Neural cell (in vitro differentiated cells): ENCODE measurements around the gene KCNK13. TPM values are rescaled to one million over a fixed set of nuclear protein-coding genes. Genes with fewer than 3 reads are reported as not detected.

ENCODE experiments used
- H2AFZ ChIP-seq: fragments of 200-600, 300-800 bp; sonication (generic), shearing (Covaris generic); 2 replicates; pipeline ENCODE4 v1.6.0; 2014; ENCODE audit warnings: low read depth, mild to moderate bottlenecking, antibody characterized with exemption, low read length, moderate library complexity
- H3F3A ChIP-seq: fragments of 200-600 bp; shearing (Covaris generic); 2 replicates; pipeline ENCODE4 v1.6.1; 2016; ENCODE audit warnings: mild to moderate bottlenecking, moderate library complexity, mixed read lengths, antibody characterized with exemption, low read length; ENCODE audit not compliant: insufficient read depth, poor library complexity, severe bottlenecking
- H3K27ac ChIP-seq: fragments of 200-600, 300-800 bp; sonication (generic), shearing (Covaris generic); 2 replicates; pipeline ENCODE4 v1.5.1; 2014; ENCODE audit warnings: mild to moderate bottlenecking, low read length, moderate library complexity
- H3K27me3 ChIP-seq: fragments of 300-800, 200-600 bp; sonication (generic), shearing (Covaris generic); 2 replicates; pipeline ENCODE4 v1.6.0; 2014; ENCODE audit warnings: mild to moderate bottlenecking, low read depth, low read length, moderate library complexity; ENCODE audit not compliant: insufficient read depth
- H3K36me3 ChIP-seq: fragments of 300-800, 200-600 bp; sonication (generic), shearing (Covaris generic); 2 replicates; pipeline ENCODE4 v1.5.1; 2014; ENCODE audit warnings: mild to moderate bottlenecking, antibody characterized with exemption, low read length, moderate library complexity; ENCODE audit not compliant: insufficient read depth
- H3K4me2 ChIP-seq: fragments of 300-800, 200-600 bp; sonication (generic), shearing (Covaris generic); 2 replicates; pipeline ENCODE4 v1.6.0; 2014; ENCODE audit warnings: mild to moderate bottlenecking, low read length
- H3K4me3 ChIP-seq: fragments of 300-800, 200-600 bp; sonication (generic), shearing (Covaris generic); 2 replicates; pipeline ENCODE4 v1.5.1; 2014; ENCODE audit warnings: mild to moderate bottlenecking, low read length, moderate library complexity
- H3K79me2 ChIP-seq: fragments of 200-600 bp; shearing (Covaris generic); replicated peaks from 2 replicates; pipeline ENCODE4 v1.6.0; 2014; ENCODE audit warnings: mild to moderate bottlenecking, low read length, moderate library complexity; ENCODE audit not compliant: insufficient read depth
- H3K9ac ChIP-seq: fragments of 300-800, 200-600 bp; sonication (generic), shearing (Covaris generic); 2 replicates; pipeline ENCODE4 v1.6.1; 2016; ENCODE audit warnings: mild to moderate bottlenecking, low read length, mixed read lengths
- H3K9me2 ChIP-seq: fragments of 200-600 bp; shearing (Covaris generic); 2 replicates; pipeline ENCODE4 v1.6.1; 2016; ENCODE audit warnings: mild to moderate bottlenecking, low read length, mixed read lengths; ENCODE audit not compliant: insufficient read depth
- H3K9me3 ChIP-seq: fragments of 200-600, 300-800 bp; sonication (generic), shearing (Covaris generic); 2 replicates; pipeline ENCODE4 v1.6.1; 2016; ENCODE audit warnings: mild to moderate bottlenecking, mixed run types, low read length, moderate library complexity, mixed read lengths
- H4K20me1 ChIP-seq: fragments of 200-600 bp; shearing (Covaris generic); 2 replicates; pipeline ENCODE4 v1.6.1; 2016; ENCODE audit warnings: mild to moderate bottlenecking, mixed run types; ENCODE audit not compliant: insufficient read depth
- CTCF ChIP-seq: fragments of 450-650 bp; IDR thresholded peaks from 2 replicates; pipeline ENCODE4 v1.5.1; 2014; ENCODE audit warnings: antibody characterized with exemption, mild to moderate bottlenecking, moderate library complexity; ENCODE audit not compliant: poor library complexity, severe bottlenecking
- EP300 ChIP-seq: fragments of 450-650 bp; conservative IDR thresholded peaks from 2 replicates; pipeline ENCODE4 v1.6.1; 2014; ENCODE audit warnings: antibody characterized with exemption, mild to moderate bottlenecking, moderate library complexity; ENCODE audit not compliant: poor library complexity, severe bottlenecking
- EZH2 ChIP-seq: fragments of 200-600, 300-800 bp; shearing (Covaris generic), sonication (generic); IDR thresholded peaks from 2 replicates; pipeline ENCODE4 v1.6.1; 2014; ENCODE audit warnings: antibody characterized with exemption, low read length, borderline replicate concordance, mild to moderate bottlenecking; ENCODE audit not compliant: insufficient read depth, poor library complexity, severe bottlenecking
- MXI1 ChIP-seq: fragments of 450-650 bp; conservative IDR thresholded peaks from 2 replicates; pipeline ENCODE4 v1.6.1; 2014; ENCODE audit warnings: antibody characterized with exemption, mild to moderate bottlenecking; ENCODE audit not compliant: poor library complexity, severe bottlenecking
- POLR2AphosphoS5 ChIP-seq: IDR thresholded peaks from 2 replicates; pipeline ENCODE4 v1.6.1; 2012
- RAD21 ChIP-seq: fragments of 450-650 bp; conservative IDR thresholded peaks from 2 replicates; pipeline ENCODE4 v1.6.1; 2014; ENCODE audit warnings: antibody characterized with exemption, mild to moderate bottlenecking, moderate library complexity
- REST ChIP-seq: IDR thresholded peaks from 2 replicates; pipeline ENCODE4 v1.6.1; 2012; ENCODE audit warnings: borderline replicate concordance
- SMC3 ChIP-seq: fragments of 450-650 bp; conservative IDR thresholded peaks from 2 replicates; pipeline ENCODE4 v1.6.1; 2014; ENCODE audit warnings: antibody characterized with exemption, mild to moderate bottlenecking, moderate library complexity; ENCODE audit not compliant: poor library complexity
- TAF1 ChIP-seq: IDR thresholded peaks from 2 replicates; pipeline ENCODE4 v1.6.1; 2012; ENCODE audit warnings: low read depth
- polyA plus RNA-seq: library from polyadenylated mRNA; depleted of rRNA; stranded (reverse); fragments of >200 nt; gene quantifications from 2 replicates; pipeline ENCODE4 v1.2.3, GENCODE V29; 2014

Gene KCNK13
- polyA plus RNA-seq, 1 donor from 2014 or later = 0.11 TPM

GRCh38 chr14:90056826-90057225, 5.0 kb upstream of the KCNK13 start:
- H3K4me2 ChIP-seq = no peak overlapping the region
- no peak overlapping the region for H2AFZ ChIP-seq
- peaks cover 37% of the 10 kb centered on the region for H3K27me3 ChIP-seq
- H3K27ac ChIP-seq = no peak overlapping the region
- H3K9me3 ChIP-seq = no peaks in the 10 kb centered on the region
- no peaks in the 10 kb centered on the region for H3K36me3 ChIP-seq
- no peak overlapping the region for H3K9ac ChIP-seq
- H3K79me2 ChIP-seq = no peaks in the 10 kb centered on the region
- H3F3A ChIP-seq = no peaks in the 10 kb centered on the region
- H3K4me3 ChIP-seq = no peak overlapping the region
- TF ChIP-seq TAF1 (no peak), CTCF (no peak), MXI1 (no peak), RAD21 (no peak), EZH2 (no peak), EP300 (no peak), SMC3 (no peak), REST (no peak), POLR2AphosphoS5 (no peak)
- H4K20me1 ChIP-seq = no peaks in the 10 kb centered on the region
- no peaks in the 10 kb centered on the region for H3K9me2 ChIP-seq

GRCh38 chr14:90058876-90059458, 2.8 kb upstream of the KCNK13 start:
- Histone ChIP-seq H3K36me3 (no peaks in the 10 kb centered on the region), H3K79me2 (no peaks in the 10 kb centered on the region), H3K27me3 (peaks cover 58% of the 10 kb centered on the region), H3K9ac (no peak overlapping the region), H2AFZ (no peak overlapping the region), H3K27ac (no peak overlapping the region), H3F3A (no peaks in the 10 kb centered on the region), H3K9me3 (no peaks in the 10 kb centered on the region), H3K9me2 (no peaks in the 10 kb centered on the region), H4K20me1 (no peaks in the 10 kb centered on the region), H3K4me2 (no peak overlapping the region), H3K4me3 (no peak overlapping the region)
- no peak for TF ChIP-seq RAD21
